Dendritic cell treated with granulocyte-macrophage colony-stimulating factor and Interleukin-4, amounts not matched to agents 40 ng/mL and 50 ng/mL, for 4 days (primary cell): ENCODE results near the gene PRKAR2B.
"Not testable (repeated sequence)": the region's sequence is repeated elsewhere in the genome, so short reads cannot be mapped to it uniquely, and the experiment has no call there.

ENCODE experiments used
- H3K27ac Mint-ChIP-seq: one replicate; pipeline ENCODE4 v1.8.0; 2022; ENCODE audit warnings: mild to moderate bottlenecking, mixed read lengths
- H3K27me3 Mint-ChIP-seq: one replicate; pipeline ENCODE4 v1.8.0; 2022; ENCODE audit warnings: mild to moderate bottlenecking, mixed read lengths
- H3K36me3 Mint-ChIP-seq: one replicate; pipeline ENCODE4 v1.8.0; 2022; ENCODE audit warnings: low read depth, mixed read lengths
- H3K4me1 Mint-ChIP-seq: one replicate; pipeline ENCODE4 v1.8.0; 2022; ENCODE audit warnings: low read depth, mixed read lengths
- H3K4me3 Mint-ChIP-seq: one replicate; pipeline ENCODE4 v1.8.0; 2022; ENCODE audit warnings: mild to moderate bottlenecking, moderate library complexity, mixed read lengths
- H3K9me3 Mint-ChIP-seq: one replicate; pipeline ENCODE4 v1.8.0; 2022; ENCODE audit warnings: mixed read lengths
- intact Hi-C: fragments of 100-400 bp; cut with micrococcal nuclease; formaldehyde crosslinking; loops from one replicate; pipeline ENCODE4 v1.15.0; 2022

The PRKAR2B gene

GRCh38 chr7:107089627-107090026 lies 45.1 kb downstream of the PRKAR2B start:
- Mint-ChIP-seq H3K36me3 (no peaks in the 10 kb centered on the region), H3K27me3 (no peaks in the 10 kb centered on the region), H3K4me1 (peaks cover 6% of the 10 kb centered on the region), H3K27ac (no peak overlapping the region), H3K4me3 (no peak overlapping the region), H3K9me3 (no peaks in the 10 kb centered on the region)
- intact Hi-C loops = no loop called here

GRCh38 chr7:107090457-107090856 lies 46.0 kb downstream of the PRKAR2B start:
- Mint-ChIP-seq H3K4me3 (no peak overlapping the region), H3K9me3 (no peaks in the 10 kb centered on the region), H3K36me3 (no peaks in the 10 kb centered on the region), H3K4me1 (peaks cover 15% of the 10 kb centered on the region), H3K27me3 (no peaks in the 10 kb centered on the region), H3K27ac (no peak overlapping the region)
- intact Hi-C loops = no loop called here

GRCh38 chr7:107091306-107091705 lies 46.8 kb downstream of the PRKAR2B start:
- Mint-ChIP-seq H3K27me3 (no peaks in the 10 kb centered on the region), H3K27ac (no peak overlapping the region), H3K4me3 (no peak overlapping the region), H3K9me3 (no peaks in the 10 kb centered on the region), H3K4me1 (peaks cover 16% of the 10 kb centered on the region), H3K36me3 (no peaks in the 10 kb centered on the region)
- intact Hi-C loops = no loop called here

GRCh38 chr7:107093671-107094070 lies 49.2 kb downstream of the PRKAR2B start:
- H3K27ac Mint-ChIP-seq, H3K9me3 Mint-ChIP-seq, H3K36me3 Mint-ChIP-seq, intact Hi-C loops, H3K4me3 Mint-ChIP-seq, H3K27me3 Mint-ChIP-seq: not testable (repeated sequence)
- H3K4me1 Mint-ChIP-seq = peaks cover 16% of the 10 kb centered on the region

GRCh38 chr7:107099154-107099553 lies 54.6 kb downstream of the PRKAR2B start:
- H3K27me3 Mint-ChIP-seq, intact Hi-C loops, H3K27ac Mint-ChIP-seq, H3K4me3 Mint-ChIP-seq, H3K9me3 Mint-ChIP-seq, H3K36me3 Mint-ChIP-seq: not testable (repeated sequence)
- peaks cover 39% of the 10 kb centered on the region for H3K4me1 Mint-ChIP-seq

- Mint-ChIP-seq H3K4me3 (no peak overlapping the region), H3K4me1 (peaks cover 38% of the 10 kb centered on the region)
- intact Hi-C loops = no loop called here
These were observed 56.3 kb downstream of the PRKAR2B start for GRCh38 chr7:107100824-107101223.

GRCh38 chr7:107103369-107103768 lies 58.9 kb downstream of the PRKAR2B start:
- Mint-ChIP-seq H3K4me1 (peaks cover 38% of the 10 kb centered on the region), H3K9me3 (peaks cover 2% of the 10 kb centered on the region), H3K27me3 (no peaks in the 10 kb centered on the region), H3K4me3 (peak overlapping the region; percentile 40), H3K27ac (peak overlapping the region; percentile 76), H3K36me3 (no peaks in the 10 kb centered on the region)
- intact Hi-C loops = no loop called here

More at GRCh38 chr7:107100824-107101223, 56.3 kb downstream of the PRKAR2B start:
- H3K9me3 Mint-ChIP-seq = peaks cover 8% of the 10 kb centered on the region
- H3K36me3 Mint-ChIP-seq = no peaks in the 10 kb centered on the region
- H3K27ac Mint-ChIP-seq = peak overlapping the region; percentile 65
- no peaks in the 10 kb centered on the region for H3K27me3 Mint-ChIP-seq

- Mint-ChIP-seq H3K9me3 (no peaks in the 10 kb centered on the region), H3K4me3 (no peak overlapping the region), H3K27ac (no peak overlapping the region), H3K4me1 (peaks cover 38% of the 10 kb centered on the region), H3K36me3 (no peaks in the 10 kb centered on the region), H3K27me3 (no peaks in the 10 kb centered on the region)
- intact Hi-C loops = no loop called here
These were observed 60.3 kb downstream of the PRKAR2B start for GRCh38 chr7:107104801-107105200.

- Mint-ChIP-seq H3K9me3 (no peaks in the 10 kb centered on the region), H3K27me3 (no peaks in the 10 kb centered on the region), H3K4me3 (no peak overlapping the region), H3K4me1 (peaks cover 31% of the 10 kb centered on the region), H3K36me3 (no peaks in the 10 kb centered on the region), H3K27ac (no peak overlapping the region)
- intact Hi-C loops = no loop called here
These were observed 61.2 kb downstream of the PRKAR2B start for GRCh38 chr7:107105591-107106245.

- H3K36me3 Mint-ChIP-seq = no peaks in the 10 kb centered on the region
- intact Hi-C loops = no loop called here
- H3K27ac Mint-ChIP-seq = no peak overlapping the region
- H3K9me3 Mint-ChIP-seq = no peaks in the 10 kb centered on the region
- peaks cover 12% of the 10 kb centered on the region for H3K4me1 Mint-ChIP-seq
- no peak overlapping the region for H3K4me3 Mint-ChIP-seq
- no peaks in the 10 kb centered on the region for H3K27me3 Mint-ChIP-seq
These were observed 64.4 kb downstream of the PRKAR2B start for GRCh38 chr7:107108793-107109371.

- Mint-ChIP-seq H3K4me3 (no peak overlapping the region), H3K36me3 (no peaks in the 10 kb centered on the region), H3K27me3 (no peaks in the 10 kb centered on the region), H3K27ac (no peak overlapping the region), H3K9me3 (no peaks in the 10 kb centered on the region), H3K4me1 (peaks cover 3% of the 10 kb centered on the region)
- intact Hi-C loops = no loop called here
These were observed 65.5 kb downstream of the PRKAR2B start for GRCh38 chr7:107109955-107110354.

- H3K27me3 Mint-ChIP-seq = no peaks in the 10 kb centered on the region
- intact Hi-C loops = no loop called here
- no peaks in the 10 kb centered on the region for H3K9me3 Mint-ChIP-seq
- no peaks in the 10 kb centered on the region for H3K36me3 Mint-ChIP-seq
- peaks cover 3% of the 10 kb centered on the region for H3K4me1 Mint-ChIP-seq
- H3K4me3 Mint-ChIP-seq = no peak overlapping the region
- H3K27ac Mint-ChIP-seq = no peak overlapping the region
These were observed 66.7 kb downstream of the PRKAR2B start for GRCh38 chr7:107111196-107111595.

GRCh38 chr7:107113866-107114265 lies 69.4 kb downstream of the PRKAR2B start:
- intact Hi-C loops = no loop called here
- H3K36me3 Mint-ChIP-seq = no peaks in the 10 kb centered on the region
- peaks cover 11% of the 10 kb centered on the region for H3K4me1 Mint-ChIP-seq
- H3K9me3 Mint-ChIP-seq = no peaks in the 10 kb centered on the region
- H3K27ac Mint-ChIP-seq = no peak overlapping the region
- no peak overlapping the region for H3K4me3 Mint-ChIP-seq
- H3K27me3 Mint-ChIP-seq = no peaks in the 10 kb centered on the region

GRCh38 chr7:107115114-107115513 lies 70.6 kb downstream of the PRKAR2B start:
- Mint-ChIP-seq H3K9me3 (no peaks in the 10 kb centered on the region), H3K36me3 (no peaks in the 10 kb centered on the region), H3K4me1 (peaks cover 11% of the 10 kb centered on the region), H3K27me3 (no peaks in the 10 kb centered on the region), H3K27ac (peak overlapping the region; percentile 1), H3K4me3 (no peak overlapping the region)
- intact Hi-C loops = no loop called here
